ENCODE data around the gene DAAM2. TPM values are rescaled to one million over a fixed set of nuclear protein-coding genes. Genes with fewer than 3 reads are reported as not detected.

The DAAM2 gene
- total and polyA plus RNA-seq, 4 donors: 1.9 to 17.0 (median 4.4) TPM

- TF ChIP-seq ZBTB33 (IDR thresholded peaks at IDR 0.05) (no peak), HNF4G (IDR thresholded peaks at IDR 0.05) (no peak), REST (IDR thresholded peaks at IDR 0.05) (no peak), SP1 (IDR thresholded peaks at IDR 0.05) (no peak), NR2F2 (IDR thresholded peaks at IDR 0.05) (no peak)
These were observed 59.2 kb downstream of the DAAM2 start (continued) for GRCh38 chr6:39851331-39851730.

GRCh38 chr6:39852324-39852723 lies 60.1 kb downstream of the DAAM2 start:
- Histone ChIP-seq H3K27ac (ENCODE audit: low read depth in 1 of 2, low read length in 2 of 2) (no peak overlapping the region), H3K4me1 (ENCODE audit: control insufficient read depth in 4 of 4, insufficient read depth in 4 of 4, low read length in 3 of 4) (no peaks in the 10 kb centered on the region), H3K9me3 (ENCODE audit: control insufficient read depth in 4 of 4, low read length in 3 of 4) (no peaks in the 10 kb centered on the region), H3K27me3 (ENCODE audit: control insufficient read depth in 4 of 4, insufficient read depth in 4 of 4, low read length in 3 of 4) (no peaks in the 10 kb centered on the region), H3K36me3 (ENCODE audit: control insufficient read depth in 4 of 4, insufficient read depth in 3 of 4, low read depth in 1 of 4, low read length in 3 of 4) (peaks cover 0 to 8% (median 2%) of the 10 kb centered on the region in 4 donors), H3K4me3 (ENCODE audit: low read depth in 1 of 3, low read length in 3 of 3) (no peak overlapping the region), H3K9ac (ENCODE audit: low read depth in 1 of 2, low read length in 2 of 2) (no peak overlapping the region)
- DNase-seq (ENCODE audit: low spot score): no peak
- 89% methylated on average over 9 of the region's 9 CpGs for WGBS
- TF ChIP-seq MAX (IDR thresholded peaks at IDR 0.05) (no peak), HNF4G (IDR thresholded peaks at IDR 0.05) (no peak), JUND (IDR thresholded peaks at IDR 0.05) (no peak), HNF4A (conservative IDR thresholded peaks at IDR 0.05) (no peak), YY1 (IDR thresholded peaks at IDR 0.05) (no peak), EGR1 (IDR thresholded peaks at IDR 0.05; ENCODE audit: low read depth in 2 of 2) (no peak), RXRA (IDR thresholded peaks at IDR 0.05) (no peak), CTCF (IDR thresholded peaks at IDR 0.05; ENCODE audit: low read depth, low read length, missing input control) (no peak), ZBTB33 (IDR thresholded peaks at IDR 0.05) (no peak), FOXA2 (IDR thresholded peaks at IDR 0.05) (no peak), TAF1 (conservative IDR thresholded peaks at IDR 0.05) (no peak), REST (IDR thresholded peaks at IDR 0.05) (no peak), ATF3 (IDR thresholded peaks at IDR 0.05) (no peak)

Data from liver (tissue), 9 donors.